Medulla oblongata (tissue), 1 donor: ENCODE data around the gene PDCD10.

ENCODE experiments used
- DNase-seq: peaks from one replicate; pipeline ENCODE4 v3.0.0-alpha.2; 2015; ENCODE audit errors: extremely low spot score

The PDCD10 gene

GRCh38 chr3:167735233-167736138 lies 794 bp upstream of the PDCD10 start, which contains the start of gene SERPINI1:
TSS of gene SERPINI1 (plus strand) at chr3:167735721. CDS start at chr3:167789129, 53,408 bp downstream.
- peak; percentile 94 for DNase-seq

GRCh38 chr3:167733961-167734497 lies 663 bp downstream of the PDCD10 start:
- DNase-seq: no peak

- DNase-seq: no peak
Measured at GRCh38 chr3:167732313-167733065, 2.2 kb downstream of the PDCD10 start.

- DNase-seq: no peak
Measured at GRCh38 chr3:167731393-167731792, 3.3 kb downstream of the PDCD10 start.

GRCh38 chr3:167729591-167729990 lies 5.1 kb downstream of the PDCD10 start:
- DNase-seq: no peak

GRCh38 chr3:167728632-167729323 lies 5.9 kb downstream of the PDCD10 start:
- no peak for DNase-seq

GRCh38 chr3:167728176-167728575 lies 6.5 kb downstream of the PDCD10 start:
- no peak for DNase-seq

GRCh38 chr3:167723872-167724271 lies 10.8 kb downstream of the PDCD10 start:
- no peak for DNase-seq

- no peak for DNase-seq
Measured at GRCh38 chr3:167723025-167723512, 11.6 kb downstream of the PDCD10 start.

- no peak for DNase-seq
Measured at GRCh38 chr3:167718582-167718981, 16.1 kb downstream of the PDCD10 start.

- DNase-seq: no peak
Measured at GRCh38 chr3:167716920-167717319, 17.8 kb downstream of the PDCD10 start.

GRCh38 chr3:167714871-167715270 lies 19.8 kb downstream of the PDCD10 start:
- DNase-seq: no peak

- DNase-seq: no peak
Measured at GRCh38 chr3:167712445-167712844, 22.2 kb downstream of the PDCD10 start.

- no peak for DNase-seq
Measured at GRCh38 chr3:167711439-167711838, 23.3 kb downstream of the PDCD10 start.

- no peak for DNase-seq
Measured at GRCh38 chr3:167710552-167710951, 24.1 kb downstream of the PDCD10 start.

GRCh38 chr3:167709690-167710089 lies 25.0 kb downstream of the PDCD10 start:
- no peak for DNase-seq

GRCh38 chr3:167705840-167706239 lies 28.9 kb downstream of the PDCD10 start:
- no peak for DNase-seq

- DNase-seq: no peak
Measured at GRCh38 chr3:167700926-167701325, 33.8 kb downstream of the PDCD10 start.

GRCh38 chr3:167700046-167700445 lies 34.6 kb downstream of the PDCD10 start:
- DNase-seq: no peak

GRCh38 chr3:167694121-167694520 lies 40.6 kb downstream of the PDCD10 start:
- DNase-seq: no peak

GRCh38 chr3:167691366-167691765 lies 43.3 kb downstream of the PDCD10 start:
- DNase-seq: no peak
